Renal cortex interstitium (tissue), 11 donors: Measurements from ENCODE around the gene NEIL1. TPM values are rescaled to one million over a fixed set of nuclear protein-coding genes. Genes with fewer than 3 reads are reported as not detected.

Experiments
- DNase-seq, 11 donors: peaks; one replicate each; pipeline ENCODE4 v3.0.0-alpha.2; 2013; ENCODE audit warnings: low read depth in 9 of 11, low spot score in 4 of 11; ENCODE audit errors: extremely low read depth in 1 of 11
- polyA plus RNA-seq, 3 donors: library from polyadenylated mRNA; unstranded; fragments of 120-200 nt; gene quantifications; one replicate each; pipeline ENCODE4 v1.2.1, GENCODE V29; 2013; ENCODE audit not compliant: insufficient read length in 3 of 3

The NEIL1 gene
- polyA plus RNA-seq, 3 donors: 17.3 to 36.7 (median 17.6) TPM

DNA sequence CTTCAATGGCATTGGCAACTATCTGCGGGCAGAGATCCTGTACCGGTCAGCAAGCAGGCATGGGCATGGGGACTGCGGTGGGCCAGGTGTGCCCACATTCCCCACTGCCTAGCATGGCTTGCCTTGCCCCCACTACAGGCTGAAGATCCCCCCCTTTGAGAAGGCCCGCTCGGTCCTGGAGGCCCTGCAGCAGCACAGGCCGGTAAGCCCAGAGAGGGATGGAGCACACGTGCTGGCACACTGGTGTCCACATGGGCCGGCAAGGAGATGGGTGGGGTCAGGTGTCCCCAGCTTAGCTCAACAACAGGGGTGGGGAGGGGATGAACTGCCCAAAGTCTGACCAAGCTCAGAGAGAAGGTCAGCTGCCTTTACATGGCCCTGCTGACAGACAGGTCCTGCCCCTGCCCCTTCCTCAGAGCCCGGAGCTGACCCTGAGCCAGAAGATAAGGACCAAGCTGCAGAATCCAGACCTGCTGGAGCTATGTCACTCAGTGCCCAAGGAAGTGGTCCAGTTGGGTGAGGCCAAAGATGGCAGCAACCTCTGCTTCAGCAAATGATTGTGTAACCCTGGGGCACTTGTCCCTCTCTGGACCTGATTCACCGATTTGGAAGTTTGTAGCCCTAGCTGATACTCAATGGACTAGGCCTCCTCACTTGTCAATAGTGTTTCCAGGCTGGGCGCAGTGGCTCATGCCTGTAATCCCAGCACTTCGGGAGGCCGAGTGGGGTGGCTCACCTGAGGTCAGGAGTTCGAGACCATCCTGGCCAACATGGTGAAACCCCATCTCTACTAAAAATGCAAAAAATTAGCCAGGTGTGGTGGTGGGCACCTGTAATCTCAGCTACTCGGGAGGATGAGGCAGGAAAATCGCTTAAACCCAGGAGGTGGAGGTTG lies 5.6 kb downstream of the NEIL1 start:
- DNase-seq: no peak

DNA sequence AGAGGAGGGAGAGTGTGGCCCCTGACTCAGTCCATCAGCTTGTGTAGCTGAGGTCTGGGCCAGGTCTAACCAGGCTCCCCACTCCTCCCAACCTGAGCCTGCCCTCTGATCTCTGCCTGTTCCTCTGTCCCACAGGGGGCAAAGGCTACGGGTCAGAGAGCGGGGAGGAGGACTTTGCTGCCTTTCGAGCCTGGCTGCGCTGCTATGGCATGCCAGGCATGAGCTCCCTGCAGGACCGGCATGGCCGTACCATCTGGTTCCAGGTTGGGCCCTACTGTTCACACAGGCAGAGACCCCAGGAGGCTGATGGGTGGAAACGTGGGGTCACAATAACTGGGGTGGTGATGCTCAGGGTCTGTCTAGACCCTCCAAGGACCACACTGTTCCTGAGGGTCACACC lies 6.8 kb downstream of the NEIL1 start:
- no peak for DNase-seq

DNA sequence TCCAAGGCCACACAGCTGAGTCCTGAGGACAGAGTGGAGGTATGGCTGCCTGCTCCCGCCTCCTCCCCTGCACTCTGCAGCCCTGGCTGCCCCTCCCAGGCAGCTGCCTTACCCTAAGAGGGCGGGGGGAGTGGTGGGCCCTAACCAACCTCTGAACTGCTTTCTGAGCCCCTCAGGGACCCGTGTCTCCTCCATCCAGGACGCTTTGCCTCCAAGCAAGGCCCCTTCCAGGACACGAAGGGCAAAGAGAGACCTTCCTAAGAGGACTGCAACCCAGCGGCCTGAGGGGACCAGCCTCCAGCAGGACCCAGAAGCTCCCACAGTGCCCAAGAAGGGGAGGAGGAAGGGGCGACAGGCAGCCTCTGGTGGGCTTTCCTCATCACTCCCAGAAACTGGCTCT lies 7.6 kb downstream of the NEIL1 start:
- no peak for DNase-seq

DNA sequence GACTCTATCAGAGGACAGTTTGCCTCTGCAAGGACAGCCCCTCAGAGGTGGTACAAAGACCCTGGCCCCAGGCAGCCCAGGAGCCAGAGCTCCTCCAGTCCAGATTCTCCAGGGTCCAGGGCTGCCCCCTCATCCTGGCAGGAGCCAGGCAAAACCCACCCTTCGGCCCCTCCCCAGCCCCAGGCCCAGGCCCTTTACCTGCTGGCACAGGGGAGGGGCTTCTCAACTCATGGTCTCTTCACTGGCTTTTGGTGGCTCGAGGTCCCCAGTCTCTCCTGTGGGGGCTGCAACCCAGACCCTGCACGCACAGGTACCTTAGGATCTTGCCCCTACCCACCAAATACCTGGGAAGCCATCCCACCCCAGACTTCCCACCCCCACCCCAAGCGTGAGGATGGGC lies 8.5 kb downstream of the NEIL1 start:
- no peak for DNase-seq

DNA sequence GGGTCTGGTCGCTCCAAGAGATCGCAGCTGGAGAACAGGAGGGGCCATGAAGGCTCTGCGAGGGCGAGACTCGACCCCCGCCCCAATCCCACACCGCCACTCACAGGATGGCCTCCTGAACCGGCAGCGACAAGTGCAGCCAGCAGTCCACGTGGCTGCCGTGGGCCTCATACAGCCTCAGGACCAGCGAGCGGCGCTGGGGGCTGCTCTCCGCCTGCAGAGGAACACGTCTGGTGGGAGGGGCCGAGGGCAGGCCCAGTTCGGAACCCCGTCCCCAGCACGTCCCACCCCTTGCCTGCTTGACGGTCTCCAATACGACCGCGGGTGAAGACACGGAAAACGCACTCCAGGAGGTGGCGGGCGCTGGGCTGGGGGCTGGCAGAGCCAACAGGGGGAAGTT lies 9.2 kb downstream of the NEIL1 start:
- no peak for DNase-seq

DNA sequence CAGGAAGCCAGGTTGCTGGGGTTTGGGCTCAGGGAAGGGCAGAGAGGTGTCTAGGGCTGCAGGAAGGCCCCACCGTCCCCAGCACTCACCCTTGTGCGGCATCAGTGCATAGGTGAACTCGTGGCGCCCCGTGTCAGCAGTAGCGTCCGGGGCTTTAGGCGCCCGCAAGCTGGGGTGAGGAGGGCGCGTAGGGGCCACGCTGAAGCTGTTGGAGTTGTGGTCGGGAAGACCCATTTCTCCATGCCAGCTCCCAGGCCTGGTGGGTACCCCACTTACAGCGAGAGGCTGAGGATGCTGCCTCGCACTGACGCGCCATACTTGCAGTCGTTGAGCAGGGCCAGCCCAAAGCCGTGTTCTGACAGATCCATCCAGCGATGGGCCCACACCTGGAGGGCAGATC lies 9.7 kb downstream of the NEIL1 start:
- no peak for DNase-seq

DNA sequence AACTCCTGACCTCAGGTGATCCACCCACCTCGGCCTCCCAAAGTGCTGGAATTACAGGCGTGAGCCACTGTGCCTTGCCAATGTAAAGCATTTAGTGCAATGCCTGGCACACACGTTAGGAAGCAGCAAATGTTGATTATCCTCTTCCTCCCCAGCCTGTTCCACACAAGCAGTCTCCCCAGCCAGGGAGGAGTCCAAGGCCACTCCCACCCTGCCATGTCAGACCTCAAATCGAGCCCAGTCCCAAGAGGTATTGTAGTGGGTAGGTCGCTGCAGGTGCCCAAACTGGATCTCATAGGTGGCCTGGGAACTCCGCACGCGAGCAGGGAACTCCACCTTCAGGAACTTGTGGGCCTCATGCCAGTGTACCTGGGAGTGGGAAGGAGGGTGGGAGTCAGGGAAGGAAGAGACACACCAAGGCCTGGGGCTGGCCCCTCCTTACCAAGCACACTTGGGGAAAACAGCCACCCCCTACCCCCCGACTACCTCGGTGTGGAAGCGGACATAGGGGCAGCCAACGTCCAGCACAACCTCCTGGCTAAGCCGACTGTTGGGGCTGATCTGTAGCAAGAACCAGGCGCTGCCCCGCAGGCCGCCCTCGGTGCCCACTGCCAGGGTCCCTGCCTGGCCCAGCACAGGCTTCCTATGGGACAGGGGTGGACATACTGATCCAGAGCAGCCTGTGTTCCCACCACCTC lies 11.3 kb downstream of the NEIL1 start:
- DNase-seq: no peak

DNA sequence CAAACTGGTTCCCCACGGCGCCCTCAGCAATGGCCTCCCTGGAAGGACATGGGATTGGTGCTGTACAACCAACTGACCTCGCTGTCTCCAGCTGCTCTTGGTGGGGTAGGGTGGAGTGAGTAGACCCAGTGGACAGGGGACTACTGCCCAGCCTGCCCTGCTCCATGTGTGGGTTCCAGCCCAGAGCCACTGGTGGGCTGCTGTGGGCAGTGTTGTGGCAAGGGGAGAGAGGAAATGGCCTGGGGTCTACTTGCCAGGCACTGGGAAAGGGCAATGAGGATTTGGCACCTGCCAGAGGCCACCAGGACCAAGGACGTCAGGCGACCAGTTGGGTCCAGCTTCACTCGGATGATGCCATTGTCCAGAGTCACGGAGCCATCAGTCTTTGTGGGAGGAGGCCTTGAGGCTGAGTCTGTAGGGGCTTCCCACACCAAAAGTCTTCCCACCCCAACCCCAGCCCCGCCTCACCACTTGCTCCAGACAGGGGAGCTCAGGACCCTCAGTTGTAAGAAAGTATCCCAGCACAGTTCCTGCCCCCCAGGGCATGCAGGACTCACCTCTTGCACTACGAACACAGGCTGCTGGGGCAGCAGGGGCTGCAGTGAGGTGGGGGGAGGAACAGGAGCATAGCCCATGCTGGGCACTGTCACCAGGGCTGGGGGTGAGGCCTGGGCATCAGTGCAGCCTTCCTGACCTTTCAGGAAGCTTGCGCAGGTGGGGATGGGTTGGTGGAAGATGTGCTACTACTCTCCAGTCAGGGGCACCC lies 12.1 kb downstream of the NEIL1 start:
- DNase-seq: no peak

DNA sequence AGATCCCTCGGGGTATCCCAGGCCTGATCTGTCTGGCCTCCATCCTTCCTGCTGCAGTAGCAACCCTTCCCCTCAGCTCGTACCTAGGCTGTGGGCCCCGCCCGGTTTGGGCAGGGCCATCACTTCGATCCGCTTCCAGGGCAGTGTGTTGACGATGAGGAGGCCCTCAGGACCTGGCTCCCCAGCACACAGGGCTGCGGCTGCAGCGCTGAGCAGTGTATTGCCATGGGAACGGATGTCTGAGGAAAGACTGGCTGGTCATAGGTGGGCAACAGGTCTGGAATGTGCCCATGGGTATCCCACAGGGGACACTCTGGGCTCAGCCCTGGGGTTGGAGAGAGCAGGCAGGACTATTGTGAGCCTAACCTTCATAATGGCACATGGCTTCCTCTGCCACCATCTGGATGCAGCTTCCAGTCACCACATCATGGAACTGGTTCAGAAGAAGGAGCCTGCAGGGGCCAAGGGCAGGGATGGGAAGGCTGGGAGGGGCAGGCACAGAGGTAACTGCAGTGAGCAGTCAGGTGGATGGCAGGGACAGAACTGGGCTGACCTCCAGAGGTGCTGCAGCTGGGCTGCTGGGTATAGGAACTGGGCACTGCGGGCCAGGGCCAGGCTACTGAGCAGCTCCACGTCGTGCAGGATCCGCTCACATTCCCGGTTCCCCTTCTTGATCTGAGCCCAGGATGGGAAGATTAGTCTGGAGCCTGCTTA lies 12.9 kb downstream of the NEIL1 start:
- no peak for DNase-seq

DNA sequence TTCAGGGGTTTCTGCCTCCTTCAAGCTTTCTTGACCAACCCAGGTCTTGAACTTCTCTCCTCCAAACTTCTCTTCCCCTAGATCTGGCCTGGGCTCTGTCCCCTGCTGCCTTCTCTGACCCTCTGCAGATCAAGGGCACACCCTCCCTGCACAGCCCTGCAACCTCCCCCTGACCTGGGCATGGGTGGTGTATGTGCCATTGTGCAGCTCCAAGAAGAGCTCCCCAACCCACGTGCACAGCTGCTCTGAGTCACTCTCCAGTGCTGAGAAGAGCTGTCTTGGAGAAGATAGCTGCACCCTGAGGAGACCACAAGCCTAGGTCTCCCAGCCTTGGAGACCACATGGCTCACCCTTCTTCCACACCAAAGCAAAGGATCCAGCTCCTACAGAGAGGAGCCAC lies 13.6 kb downstream of the NEIL1 start:
- no peak for DNase-seq

DNA sequence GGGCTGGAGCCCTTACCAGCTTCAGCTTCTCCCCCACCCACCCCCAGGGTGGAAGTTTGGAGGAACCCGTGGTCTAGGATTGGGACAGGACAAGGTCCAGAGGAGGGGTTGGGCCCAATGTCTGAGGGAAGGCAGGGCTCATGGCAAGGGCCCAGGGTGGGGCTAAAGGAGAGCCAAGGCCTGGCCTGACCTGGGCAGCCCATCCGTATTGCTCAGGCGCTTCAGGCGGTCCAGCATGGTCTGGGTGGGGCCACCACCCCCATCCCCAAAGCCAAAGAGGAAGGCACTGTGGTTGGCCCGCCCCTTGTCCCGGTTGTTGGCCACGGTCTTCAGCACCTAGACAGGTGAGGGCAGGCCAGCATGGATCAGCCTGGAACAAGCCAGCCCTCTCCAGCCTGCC lies 14.0 kb downstream of the NEIL1 start:
- DNase-seq: no peak

DNA sequence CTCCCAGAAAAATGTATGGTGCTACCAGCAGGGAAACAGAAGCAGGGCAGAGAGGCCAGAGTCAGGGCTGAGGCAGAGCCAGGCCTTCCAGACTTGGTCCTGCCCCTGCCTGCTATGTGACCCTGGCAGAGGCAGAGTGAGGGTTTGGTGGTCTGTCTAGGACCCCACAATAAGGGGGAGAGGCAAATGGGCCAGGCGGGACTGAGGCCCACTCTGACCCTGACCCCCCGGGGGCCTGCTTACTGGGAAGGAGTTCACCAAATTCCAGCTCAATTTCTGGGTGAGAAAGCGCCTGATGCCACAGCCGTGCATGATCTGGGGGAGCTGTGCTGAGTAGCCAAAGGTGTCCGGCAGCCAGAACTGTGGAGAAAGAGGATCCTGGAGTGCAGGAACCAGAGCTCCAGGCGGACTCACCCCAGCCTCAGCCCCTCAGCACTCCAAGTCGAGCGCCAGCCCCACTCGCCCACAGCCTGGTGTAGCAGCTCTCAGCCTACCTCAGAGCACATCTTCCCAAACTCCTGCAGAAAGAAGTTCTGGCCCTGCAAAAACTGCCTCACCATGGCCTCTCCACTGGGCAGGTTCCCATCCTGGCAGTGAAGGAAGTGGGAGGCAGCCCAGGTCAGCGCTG lies 14.6 kb downstream of the NEIL1 start:
- no peak for DNase-seq

DNA sequence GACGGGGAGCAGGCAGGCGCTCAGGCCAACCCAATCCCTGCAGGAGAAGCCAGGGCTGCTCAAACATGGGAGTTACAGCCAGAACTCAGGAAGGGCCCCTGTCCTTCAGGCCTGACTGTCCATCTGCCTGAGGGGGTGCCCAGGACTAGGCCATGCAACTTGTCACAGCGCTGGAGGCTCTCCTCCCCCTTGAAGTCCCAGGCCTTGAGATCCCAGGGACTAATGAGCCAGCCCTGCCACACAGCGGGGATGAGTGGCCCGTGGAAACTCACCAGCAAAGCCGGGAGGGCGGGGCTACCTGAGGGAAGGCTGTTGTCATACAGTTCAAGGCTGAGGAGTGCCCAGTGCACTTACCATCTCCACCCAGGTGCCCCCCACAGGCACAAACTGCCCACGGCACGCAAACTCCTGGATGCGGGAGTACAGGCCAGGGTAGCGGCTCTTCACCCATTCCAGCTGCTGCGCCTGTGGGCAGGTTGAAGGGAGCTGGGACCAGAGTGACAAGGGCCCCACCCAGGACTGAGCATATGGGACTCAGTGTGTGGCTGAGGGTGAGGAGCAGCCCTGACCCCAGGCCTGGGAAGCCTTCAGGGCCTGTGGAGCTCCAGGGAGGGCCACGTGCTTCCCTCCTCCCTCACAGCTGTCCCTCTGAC lies 15.3 kb downstream of the NEIL1 start:
- no peak for DNase-seq

DNA sequence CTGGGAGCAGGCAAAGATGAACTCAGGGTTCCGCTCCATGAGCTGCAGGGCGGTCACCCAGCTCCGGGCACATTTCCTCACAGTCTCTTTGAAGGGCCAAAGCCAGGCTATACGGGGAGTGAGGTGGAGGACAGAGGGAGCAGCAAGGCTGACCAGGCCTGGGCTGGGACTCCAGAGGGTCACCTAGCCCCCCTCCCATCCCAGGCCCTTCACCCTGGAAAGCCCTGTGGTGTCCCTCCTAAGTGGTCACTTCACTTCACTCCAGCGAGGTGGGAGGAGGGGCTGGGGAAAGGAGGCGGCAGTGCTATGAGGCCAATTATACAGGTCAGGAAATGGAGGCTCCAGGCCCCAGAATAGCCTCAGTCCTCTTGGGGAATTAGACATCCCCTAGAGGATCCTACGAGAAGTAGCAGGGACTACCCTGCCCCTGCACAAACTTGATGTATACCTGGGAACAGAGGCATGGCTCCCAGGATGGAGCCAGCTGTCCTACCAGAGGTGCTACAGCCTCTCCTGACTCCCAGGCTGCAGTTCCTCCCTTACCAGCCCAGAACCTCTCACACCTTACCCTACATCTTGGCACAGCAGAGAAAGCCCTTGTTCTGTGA lies 15.9 kb downstream of the NEIL1 start:
- no peak for DNase-seq

DNA sequence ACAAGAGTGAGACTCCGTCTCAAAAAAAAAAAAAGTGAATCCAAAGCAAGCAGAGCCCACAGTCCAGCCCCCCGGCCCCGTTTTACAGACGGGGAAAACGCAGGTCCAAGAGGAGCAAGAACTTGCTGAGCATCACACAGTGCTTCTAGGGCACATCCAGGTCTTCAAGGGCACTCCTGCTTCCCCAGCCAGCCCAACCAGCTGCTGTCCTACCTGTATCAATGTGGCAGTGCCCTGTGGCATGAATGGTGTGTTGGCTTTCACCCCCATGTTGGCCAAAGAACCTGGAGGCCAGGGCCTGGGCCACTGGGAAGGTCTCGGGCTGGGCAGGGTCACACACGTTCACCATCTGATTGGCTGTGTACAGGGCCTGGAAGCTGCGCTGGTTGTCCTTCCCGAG lies 16.9 kb downstream of the NEIL1 start:
- DNase-seq: no peak

DNA sequence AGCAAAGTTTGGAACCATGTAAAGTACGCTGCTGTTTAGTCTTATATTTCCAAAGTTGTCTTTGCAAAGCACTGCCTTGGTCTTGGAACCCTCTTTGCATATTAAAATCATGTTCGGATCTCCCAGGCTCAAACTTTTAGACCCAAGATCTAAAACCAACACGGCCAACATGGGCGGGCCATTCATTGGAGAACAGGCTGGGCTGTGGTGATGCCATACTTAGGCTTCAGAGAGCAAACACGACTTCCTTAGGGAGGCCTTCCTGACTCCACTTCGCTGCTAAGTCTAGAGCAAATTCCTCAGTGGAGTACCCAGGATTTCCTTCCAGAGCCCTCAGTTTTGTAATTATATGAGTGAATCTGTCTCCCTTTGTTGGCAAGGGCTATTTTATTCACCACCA lies 18.0 kb downstream of the NEIL1 start:
- DNase-seq: no peak

DNA sequence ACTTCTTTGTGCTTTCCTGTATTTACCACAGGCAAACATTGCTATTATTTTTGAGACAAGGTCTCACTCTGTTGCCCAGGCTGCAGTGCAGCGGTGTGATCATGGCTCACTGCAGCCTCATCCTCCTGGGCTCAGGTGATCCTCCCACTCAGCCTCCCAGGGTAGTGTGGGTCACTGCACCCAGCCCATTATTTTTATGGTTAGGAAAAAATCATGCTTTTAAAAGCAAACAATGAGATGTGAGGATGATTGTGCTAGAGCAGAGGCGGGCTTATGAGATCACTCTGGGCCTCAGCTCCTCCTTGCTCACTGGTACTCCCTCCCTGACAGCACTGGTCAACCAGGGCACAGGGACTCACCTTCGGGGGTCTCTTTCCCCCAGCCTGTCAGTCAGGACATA lies 19.3 kb downstream of the NEIL1 start:
- DNase-seq: no peak

DNA sequence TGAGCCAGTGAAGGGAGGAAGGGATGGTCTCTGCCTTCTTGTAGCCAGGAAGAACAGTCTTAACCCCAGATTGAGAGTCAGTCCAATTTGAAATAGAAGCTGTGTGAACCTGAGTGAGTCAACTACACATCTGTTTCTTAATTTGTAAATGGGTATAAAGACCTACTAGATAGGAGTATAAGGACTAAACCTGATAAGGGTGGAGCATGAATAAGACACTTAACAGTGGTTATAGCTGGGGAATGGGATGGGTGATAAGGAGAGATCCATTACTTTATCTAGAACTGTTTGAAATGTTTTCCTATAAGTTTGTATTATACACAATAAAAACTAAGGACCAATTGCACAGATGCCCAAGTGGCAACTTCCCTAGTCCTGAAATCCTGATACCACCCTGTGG lies 20.2 kb downstream of the NEIL1 start:
- DNase-seq: no peak
